ENCODE results near the gene GARRE1.
"Not testable (repeated sequence)": the region's sequence is repeated elsewhere in the genome, so short reads cannot be mapped to it uniquely, and the experiment has no call there.

Gene GARRE1

GRCh38 chr19:34230820-34231219, 23.5 kb upstream of the GARRE1 start:
- no peak for DNase-seq (ENCODE audit: low read depth in 2 of 2, low spot score in 1 of 2)

- DNase-seq (ENCODE audit: low read depth in 2 of 2, low spot score in 1 of 2), result no peak
Measured at GRCh38 chr19:34231439-34231838, 22.9 kb upstream of the GARRE1 start.

GRCh38 chr19:34232566-34233481, 21.5 kb upstream of the GARRE1 start:
- no peak for DNase-seq (ENCODE audit: low read depth in 2 of 2, low spot score in 1 of 2)

- DNase-seq (ENCODE audit: low read depth in 2 of 2, low spot score in 1 of 2), result no peak
Measured at GRCh38 chr19:34235425-34235940, 18.9 kb upstream of the GARRE1 start.

- DNase-seq (ENCODE audit: low read depth in 2 of 2, low spot score in 1 of 2), result no peak
Measured at GRCh38 chr19:34236035-34236987, 18.0 kb upstream of the GARRE1 start.

GRCh38 chr19:34237283-34237682, 17.1 kb upstream of the GARRE1 start:
- no peak for DNase-seq (ENCODE audit: low read depth in 2 of 2, low spot score in 1 of 2)

GRCh38 chr19:34237939-34238338, 16.4 kb upstream of the GARRE1 start:
- DNase-seq (ENCODE audit: low read depth in 2 of 2, low spot score in 1 of 2), result no peak

- DNase-seq (ENCODE audit: low read depth in 2 of 2, low spot score in 1 of 2), result no peak
Measured at GRCh38 chr19:34241513-34242337, 12.6 kb upstream of the GARRE1 start.

GRCh38 chr19:34243138-34243875, 11.0 kb upstream of the GARRE1 start:
- DNase-seq (ENCODE audit: low read depth in 2 of 2, low spot score in 1 of 2), result not testable (repeated sequence)

GRCh38 chr19:34243876-34244578, 10.3 kb upstream of the GARRE1 start:
- DNase-seq (ENCODE audit: low read depth in 2 of 2, low spot score in 1 of 2), result no peak

GRCh38 chr19:34244611-34245299, 9.6 kb upstream of the GARRE1 start:
- DNase-seq (ENCODE audit: low read depth in 2 of 2, low spot score in 1 of 2), result no peak

GRCh38 chr19:34246340-34246739, 8.0 kb upstream of the GARRE1 start:
- no peak for DNase-seq (ENCODE audit: low read depth in 2 of 2, low spot score in 1 of 2)

GRCh38 chr19:34248941-34249340, 5.4 kb upstream of the GARRE1 start:
- DNase-seq (ENCODE audit: low read depth in 2 of 2, low spot score in 1 of 2), result no peak

- not testable (repeated sequence) for DNase-seq (ENCODE audit: low read depth in 2 of 2, low spot score in 1 of 2)
Measured at GRCh38 chr19:34253167-34253566, 1.2 kb upstream of the GARRE1 start.

- DNase-seq (ENCODE audit: low read depth in 2 of 2, low spot score in 1 of 2), result not testable (repeated sequence)
Measured at GRCh38 chr19:34253681-34254045, 691 bp upstream of the GARRE1 start.

GRCh38 chr19:34254698-34255432, 511 bp downstream of the GARRE1 start:
- DNase-seq (ENCODE audit: low read depth in 2 of 2, low spot score in 1 of 2), result no peak

GRCh38 chr19:34255546-34255945, 1.2 kb downstream of the GARRE1 start:
- DNase-seq (ENCODE audit: low read depth in 2 of 2, low spot score in 1 of 2), result no peak

Measured in stimulated activated CD8-positive, alpha-beta memory T cell treated with anti-CD3 and anti-CD28 coated beads, Interleukin-4, amount 100 ng/mL, for 4 hours (primary cell).